8988T (cell line): ENCODE results near the gene SPRED1.

Experiments
- DNase-seq: peaks from one replicate; pipeline ENCODE4 v3.0.0; 2011

The SPRED1 gene

GRCh38 chr15:38285456-38285855, 32.8 kb downstream of the SPRED1 start:
- no peak for DNase-seq

DNA sequence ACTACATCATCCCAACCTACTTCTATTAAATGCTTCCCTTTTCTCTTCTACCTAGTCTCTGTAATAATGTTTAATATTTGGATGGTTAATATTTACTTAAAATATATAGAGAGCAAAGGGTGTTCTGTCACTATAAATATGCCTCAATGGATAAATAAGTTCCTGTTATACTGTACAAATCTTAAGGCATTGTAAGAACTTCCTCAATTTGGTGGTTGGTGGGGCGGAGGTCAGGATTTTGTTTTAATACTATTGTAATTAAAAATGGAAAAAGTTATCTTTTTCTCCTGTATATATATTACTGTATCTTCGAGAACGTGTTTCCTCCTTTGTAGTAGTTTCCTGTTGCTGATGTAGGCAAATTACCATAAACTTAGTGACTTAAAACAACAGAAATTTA, 41.5 kb downstream of the SPRED1 start:
- DNase-seq, result no peak

DNA sequence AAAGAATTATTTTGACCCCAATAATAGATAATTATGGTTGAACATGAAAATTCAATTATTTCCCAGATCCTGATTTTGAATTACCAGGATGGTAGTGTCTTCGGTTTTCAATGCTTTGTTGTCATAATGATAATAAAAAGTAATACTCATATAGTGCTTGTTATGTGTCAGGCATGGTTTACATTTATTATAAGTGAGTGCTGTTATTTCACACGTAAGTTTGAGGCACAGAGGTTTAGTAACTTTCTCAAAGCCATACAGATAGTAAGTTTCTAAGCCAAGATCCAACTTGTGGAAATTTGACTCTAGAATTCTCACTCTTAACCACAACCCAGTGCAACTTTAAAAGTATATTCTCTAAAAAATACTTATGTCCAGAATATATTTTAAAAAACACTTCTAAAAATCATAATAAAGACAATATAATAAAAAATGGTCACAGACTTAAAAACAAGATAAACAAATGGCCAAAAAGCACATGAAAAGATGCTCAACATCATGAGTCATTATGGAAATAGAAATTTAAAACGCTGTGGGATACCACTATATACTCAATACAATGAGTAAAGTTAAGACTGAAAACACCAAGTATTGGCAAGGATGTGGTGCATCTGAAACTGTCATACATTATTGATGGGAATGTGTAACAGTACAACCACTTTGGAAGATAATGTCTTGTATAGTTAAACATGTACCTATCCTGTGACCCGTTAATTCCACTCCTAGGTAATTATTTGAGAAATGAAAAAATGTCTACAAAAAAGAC, 45.2 kb downstream of the SPRED1 start:
- no peak for DNase-seq

DNA sequence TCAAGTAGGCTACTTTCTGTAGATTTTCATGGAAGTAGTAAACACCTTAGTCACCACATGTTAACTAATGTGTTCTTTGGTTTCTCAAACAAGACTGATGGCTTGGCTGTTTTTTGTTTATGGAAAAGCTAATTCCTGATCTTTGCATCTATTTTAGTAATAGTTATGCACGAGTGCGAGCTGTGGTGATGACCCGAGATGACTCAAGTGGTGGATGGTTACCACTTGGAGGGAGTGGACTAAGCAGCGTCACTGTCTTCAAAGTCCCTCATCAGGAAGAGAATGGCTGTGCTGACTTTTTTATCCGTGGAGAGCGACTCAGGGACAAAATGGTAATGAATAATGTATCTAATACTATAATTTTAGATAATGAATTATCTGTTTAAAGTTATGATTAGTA, 46.6 kb downstream of the SPRED1 start:
- DNase-seq, result no peak

DNA sequence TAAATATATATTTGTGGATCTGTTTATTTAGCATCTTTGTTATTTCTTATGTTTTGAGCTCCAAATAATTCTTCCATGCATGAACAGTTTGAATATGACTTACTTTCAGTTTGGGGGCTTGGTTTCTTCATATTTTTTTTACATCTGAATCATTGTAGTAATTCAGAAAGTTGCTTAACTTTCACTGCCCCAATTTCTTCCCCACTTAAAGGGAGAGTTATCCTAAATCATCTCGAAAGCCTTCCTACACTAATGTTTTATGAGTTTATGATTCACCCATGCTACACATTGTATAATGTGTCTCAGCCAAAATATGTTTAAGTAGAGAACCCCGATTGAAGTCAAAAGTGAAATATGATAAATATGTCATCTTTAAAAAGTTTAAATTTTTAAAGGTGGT, 47.8 kb downstream of the SPRED1 start:
- no peak for DNase-seq

- DNase-seq, result no peak
Observed at GRCh38 chr15:38304481-38304880, 51.8 kb downstream of the SPRED1 start.

GRCh38 chr15:38307251-38307650, 54.6 kb downstream of the SPRED1 start:
- DNase-seq, result no peak

- no peak for DNase-seq
Observed at GRCh38 chr15:38307861-38308641, 55.4 kb downstream of the SPRED1 start.

DNA sequence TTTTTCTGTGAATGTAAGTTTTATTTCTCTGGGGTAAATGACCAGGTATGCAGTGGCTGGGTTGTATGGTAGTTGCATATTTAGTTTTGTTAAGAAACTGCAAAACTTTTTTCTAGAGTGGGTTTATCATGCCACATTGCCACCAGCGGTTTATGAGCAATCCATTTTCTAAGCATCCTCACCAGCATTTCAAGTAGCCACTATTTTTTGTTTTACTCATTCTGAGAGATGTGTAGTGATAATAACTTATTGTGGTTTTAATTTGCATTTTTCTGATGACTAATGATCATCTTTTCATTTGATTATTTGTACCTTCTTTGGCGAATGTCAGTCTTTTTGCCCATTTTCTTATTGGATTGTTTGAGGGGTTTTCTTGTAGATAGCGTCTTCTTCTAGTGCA, 56.2 kb downstream of the SPRED1 start:
- DNase-seq, result no peak

DNA sequence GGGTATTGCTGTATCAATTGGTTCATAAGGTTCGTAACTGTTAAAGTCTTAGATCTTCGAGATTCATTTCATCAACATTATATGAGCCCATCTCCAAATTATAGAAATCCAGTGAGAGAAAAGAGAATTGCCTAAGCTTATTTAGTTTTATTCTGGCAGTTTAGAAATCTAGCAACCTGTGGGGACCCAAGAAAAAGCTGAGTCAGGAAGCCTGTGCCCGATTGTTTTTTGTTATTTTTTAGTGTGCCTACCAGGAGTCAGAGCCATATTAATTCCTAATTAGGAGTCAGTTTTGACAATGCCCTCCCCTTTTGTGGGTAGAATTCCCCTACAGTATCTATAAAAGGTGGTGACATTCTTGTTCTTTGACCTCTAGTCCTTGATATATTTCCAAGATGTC, 59.6 kb downstream of the SPRED1 start:
- no peak for DNase-seq

- DNase-seq, result no peak
Observed at GRCh38 chr15:38316311-38316710, 63.7 kb downstream of the SPRED1 start.

DNA sequence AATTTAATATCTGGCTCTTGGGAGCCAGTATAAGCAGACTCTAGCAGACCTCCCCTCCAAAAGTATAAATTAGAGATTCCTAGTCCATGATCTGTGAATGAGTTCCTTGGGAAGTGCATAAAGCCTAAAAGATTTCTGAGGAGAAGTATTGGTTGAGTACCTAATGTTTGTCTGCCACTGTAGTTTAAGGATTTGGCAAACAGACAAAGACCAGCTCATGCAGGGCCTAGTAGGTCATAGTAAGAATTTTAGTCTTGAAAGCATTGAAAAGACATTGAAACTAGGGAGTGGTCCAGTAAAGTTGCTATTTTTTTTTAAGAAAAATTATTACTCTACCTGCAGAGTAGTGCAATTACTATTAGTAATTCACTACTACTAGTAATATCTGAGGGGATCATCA, 67.5 kb downstream of the SPRED1 start:
- no peak for DNase-seq

DNA sequence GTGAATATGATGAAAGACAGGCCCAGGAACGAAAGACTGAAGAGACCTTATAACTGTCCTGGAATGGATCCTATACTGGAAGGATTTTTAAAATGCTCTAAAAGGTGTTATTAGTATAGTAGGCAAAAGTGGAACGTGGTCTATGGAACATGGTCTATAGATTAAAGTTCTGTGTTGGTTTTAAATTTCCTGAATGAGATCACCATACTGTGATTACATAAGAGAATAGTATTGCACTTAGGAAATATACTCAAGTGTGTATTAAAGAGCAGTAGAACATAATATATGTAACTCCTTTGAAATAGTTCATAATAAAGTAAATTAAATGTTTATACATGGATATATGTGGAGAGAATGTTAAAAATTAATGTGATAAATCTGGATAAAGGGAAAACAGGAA, 68.2 kb downstream of the SPRED1 start:
- no peak for DNase-seq

DNA sequence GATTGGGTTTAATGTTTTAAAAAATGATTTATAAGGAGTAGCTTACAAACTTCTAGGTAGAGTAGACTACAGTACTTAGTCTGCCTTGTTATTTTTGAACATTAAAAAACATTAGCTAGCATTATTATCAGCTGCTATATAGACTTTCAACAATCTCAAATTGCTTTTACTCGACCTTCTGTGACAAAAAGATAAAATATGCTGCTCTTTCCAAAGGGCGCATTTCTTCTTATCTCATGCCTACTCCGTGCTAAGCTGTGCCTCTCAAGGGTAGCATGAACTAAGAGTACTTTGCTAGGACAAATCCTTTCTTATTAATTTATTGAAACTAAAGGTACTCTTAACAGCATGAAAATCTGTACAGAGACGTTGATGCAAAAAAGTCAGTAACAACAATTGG, 71.3 kb downstream of the SPRED1 start:
- DNase-seq, result no peak

- DNase-seq, result no peak
Observed at GRCh38 chr15:38324939-38325647, 72.5 kb downstream of the SPRED1 start.

GRCh38 chr15:38325648-38325990, 73.0 kb downstream of the SPRED1 start:
- DNase-seq, result no peak

GRCh38 chr15:38332711-38333110, 80.1 kb downstream of the SPRED1 start:
- no peak for DNase-seq

DNA sequence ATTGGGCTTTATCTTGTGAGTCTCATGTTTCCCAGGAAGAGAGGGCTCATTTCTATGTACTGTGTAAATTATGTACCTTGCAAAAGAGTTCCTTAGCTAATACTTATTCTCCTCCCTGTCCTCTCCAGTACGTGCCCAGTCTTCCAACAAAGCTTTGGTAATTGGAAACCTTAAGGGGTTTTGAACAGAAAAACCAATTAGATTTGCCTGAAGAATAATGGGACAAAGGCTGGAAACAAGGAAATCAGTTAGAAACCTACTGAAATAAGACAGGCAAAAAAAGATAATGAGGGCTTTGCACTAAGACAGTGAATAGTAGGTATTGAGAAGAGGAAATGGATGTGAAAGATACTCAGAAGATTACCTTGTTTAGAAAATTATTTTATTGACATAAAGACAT, 82.5 kb downstream of the SPRED1 start:
- DNase-seq, result no peak

DNA sequence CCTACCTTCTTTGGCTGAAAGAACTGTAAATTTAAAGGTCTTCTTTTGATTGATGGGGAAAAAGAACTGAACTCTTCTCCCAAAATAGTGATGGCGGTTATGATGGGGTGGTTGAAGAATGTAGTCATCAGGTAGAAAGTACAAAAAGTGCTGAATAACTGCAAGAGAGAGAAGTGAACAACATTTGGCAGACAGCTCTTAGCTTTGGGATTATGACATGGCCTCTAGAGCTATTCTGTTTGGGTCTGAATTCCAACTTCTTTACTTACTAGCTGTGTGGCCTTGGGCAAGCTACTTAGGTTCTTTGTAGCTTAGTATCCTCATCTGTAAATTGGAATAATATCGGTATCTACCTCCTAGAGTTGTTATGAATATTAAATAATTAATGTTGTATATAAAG, 91.7 kb downstream of the SPRED1 start:
- DNase-seq, result no peak

GRCh38 chr15:38349251-38349650, 96.6 kb downstream of the SPRED1 start:
- DNase-seq, result no peak

- DNase-seq, result no peak
Observed at GRCh38 chr15:38351466-38351865, 98.8 kb downstream of the SPRED1 start.

DNA sequence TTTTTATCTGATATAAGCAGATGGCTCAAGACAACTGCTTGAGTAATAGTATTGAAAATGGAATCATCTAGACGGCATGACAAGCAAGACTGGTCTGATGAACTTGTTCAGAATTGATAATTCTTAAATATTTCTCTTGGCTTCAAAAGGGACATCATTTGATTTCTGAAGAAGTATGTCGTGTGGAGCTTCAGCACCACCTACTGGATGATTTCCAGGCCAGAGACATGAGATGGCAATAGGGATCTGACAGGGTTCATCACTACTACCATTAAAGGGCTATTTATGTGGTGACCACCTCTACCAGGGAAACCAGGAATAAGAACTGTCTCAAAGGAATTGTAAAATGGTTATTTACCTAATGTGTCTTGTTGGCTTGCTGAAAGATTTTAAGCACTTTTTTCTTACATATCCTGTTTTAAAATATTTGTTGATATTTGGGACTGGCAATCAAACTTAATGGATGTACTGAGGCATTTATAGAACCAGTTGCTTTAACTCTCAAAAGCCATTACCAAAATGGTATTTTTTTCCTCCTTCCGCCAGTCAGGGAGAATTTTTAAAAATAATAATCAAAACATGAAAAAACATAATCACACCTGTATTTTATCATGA, 101.8 kb downstream of the SPRED1 start:
- DNase-seq, result no peak

- no peak for DNase-seq
Observed at GRCh38 chr15:38362355-38362754, 109.7 kb downstream of the SPRED1 start.

DNA sequence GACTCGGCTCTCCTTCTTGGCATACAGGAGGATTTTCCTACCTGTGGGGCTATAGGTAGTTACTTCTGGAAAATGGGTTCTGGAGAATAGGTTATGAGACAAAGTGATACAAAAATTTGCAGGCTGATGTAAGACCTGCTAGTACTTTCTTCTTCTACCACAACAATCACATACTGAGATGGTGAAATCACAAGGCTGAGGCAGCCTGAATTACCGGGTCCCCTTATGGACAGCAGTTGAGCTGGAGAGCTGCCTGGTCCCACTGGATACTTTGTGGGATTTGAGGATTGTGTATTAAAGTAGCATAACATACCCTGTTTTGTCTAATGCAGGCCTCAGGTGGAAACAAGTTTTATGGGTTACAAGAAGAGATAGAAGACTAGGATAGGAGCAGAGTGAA, 114.8 kb downstream of the SPRED1 start:
- DNase-seq, result no peak
